ENCODE data around the gene NOP53.
A peak's percentile ranks its signal among the peaks of the same experiment; 100 is the strongest.

The NOP53 gene

DNA sequence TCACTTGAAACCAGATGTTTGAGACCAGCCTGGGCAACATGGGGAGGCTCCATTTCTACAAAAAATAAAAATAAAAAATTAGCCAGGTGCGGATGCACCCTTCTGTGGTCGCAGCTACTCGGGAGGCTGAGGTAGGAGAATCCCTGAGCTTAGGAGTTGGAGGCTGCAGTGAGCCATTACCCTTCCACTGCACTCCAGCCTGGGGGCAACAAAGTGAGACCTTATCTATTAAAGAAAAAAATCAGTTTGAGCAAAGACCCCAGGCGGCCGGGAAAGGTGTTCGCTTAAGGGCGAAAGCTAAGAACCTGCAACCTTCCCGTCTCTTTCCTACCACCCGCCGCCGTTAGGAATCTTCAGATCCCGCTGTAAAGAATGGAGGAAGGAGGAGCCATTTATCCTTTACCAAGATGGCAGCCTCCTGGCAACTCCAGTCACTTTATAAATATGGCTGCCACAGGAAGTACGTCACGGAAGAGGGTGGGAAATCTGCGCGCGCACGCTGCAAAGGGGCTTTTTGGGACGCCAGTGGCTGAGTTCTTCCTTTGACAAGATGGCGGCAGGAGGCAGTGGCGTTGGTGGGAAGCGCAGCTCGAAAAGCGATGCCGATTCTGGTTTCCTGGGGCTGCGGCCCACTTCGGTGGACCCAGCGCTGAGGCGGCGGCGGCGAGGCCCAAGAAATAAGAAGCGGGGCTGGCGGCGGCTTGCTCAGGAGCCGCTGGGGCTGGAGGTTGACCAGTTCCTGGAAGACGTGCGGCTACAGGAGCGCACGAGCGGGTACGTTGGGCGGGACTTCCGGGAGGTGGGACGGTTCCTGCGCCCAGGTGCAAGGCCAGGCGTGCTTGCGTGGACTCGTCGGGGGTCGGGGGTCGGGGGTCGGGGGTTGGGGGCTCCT lies at the start of gene NOP53:
Gene NOP53, plus strand, starts transcription at position 537 of the 892 bp plus-strand sequence. Its CDS starts 14 bp downstream, at position 551.
- peak within 1 kb of the TSS; percentile 83 for H3K4me3 ChIP-seq (replicated peaks; ENCODE audit: low read depth, low read length)
- TF ChIP-seq, protein P1, sequence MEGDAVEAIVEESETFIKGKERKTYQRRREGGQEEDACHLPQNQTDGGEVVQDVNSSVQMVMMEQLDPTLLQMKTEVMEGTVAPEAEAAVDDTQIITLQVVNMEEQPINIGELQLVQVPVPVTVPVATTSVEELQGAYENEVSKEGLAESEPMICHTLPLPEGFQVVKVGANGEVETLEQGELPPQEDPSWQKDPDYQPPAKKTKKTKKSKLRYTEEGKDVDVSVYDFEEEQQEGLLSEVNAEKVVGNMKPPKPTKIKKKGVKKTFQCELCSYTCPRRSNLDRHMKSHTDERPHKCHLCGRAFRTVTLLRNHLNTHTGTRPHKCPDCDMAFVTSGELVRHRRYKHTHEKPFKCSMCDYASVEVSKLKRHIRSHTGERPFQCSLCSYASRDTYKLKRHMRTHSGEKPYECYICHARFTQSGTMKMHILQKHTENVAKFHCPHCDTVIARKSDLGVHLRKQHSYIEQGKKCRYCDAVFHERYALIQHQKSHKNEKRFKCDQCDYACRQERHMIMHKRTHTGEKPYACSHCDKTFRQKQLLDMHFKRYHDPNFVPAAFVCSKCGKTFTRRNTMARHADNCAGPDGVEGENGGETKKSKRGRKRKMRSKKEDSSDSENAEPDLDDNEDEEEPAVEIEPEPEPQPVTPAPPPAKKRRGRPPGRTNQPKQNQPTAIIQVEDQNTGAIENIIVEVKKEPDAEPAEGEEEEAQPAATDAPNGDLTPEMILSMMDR (IDR thresholded peaks at IDR 0.05; ENCODE audit: low read length, missing control alignments), result no peak
- DNase-seq (ENCODE audit: low read depth), result peak; percentile 98

DNA sequence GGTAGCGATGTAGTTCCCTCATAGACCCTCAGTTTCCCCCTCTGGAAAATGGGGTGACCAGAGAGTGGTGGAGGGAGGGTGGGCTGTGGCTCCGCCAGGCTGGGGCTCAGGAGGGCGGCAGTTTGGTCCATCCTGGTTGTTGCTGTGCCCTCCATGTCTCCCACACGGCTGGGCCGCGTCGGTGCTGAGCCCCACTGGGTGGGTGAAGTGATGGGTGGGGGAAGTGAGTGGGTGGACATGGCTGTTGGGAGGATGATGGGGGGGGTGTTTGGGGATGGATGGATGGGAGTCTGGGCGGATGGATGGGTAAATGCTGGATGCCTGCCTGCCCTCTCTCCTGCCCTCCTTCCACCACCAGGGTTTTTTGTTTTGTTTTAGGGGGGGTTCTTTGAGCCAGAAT lies 48.7 kb upstream of the NOP53 start:
- TF ChIP-seq, protein P1 (IDR thresholded peaks at IDR 0.05; ENCODE audit: low read length, missing control alignments), result no peak

DNA sequence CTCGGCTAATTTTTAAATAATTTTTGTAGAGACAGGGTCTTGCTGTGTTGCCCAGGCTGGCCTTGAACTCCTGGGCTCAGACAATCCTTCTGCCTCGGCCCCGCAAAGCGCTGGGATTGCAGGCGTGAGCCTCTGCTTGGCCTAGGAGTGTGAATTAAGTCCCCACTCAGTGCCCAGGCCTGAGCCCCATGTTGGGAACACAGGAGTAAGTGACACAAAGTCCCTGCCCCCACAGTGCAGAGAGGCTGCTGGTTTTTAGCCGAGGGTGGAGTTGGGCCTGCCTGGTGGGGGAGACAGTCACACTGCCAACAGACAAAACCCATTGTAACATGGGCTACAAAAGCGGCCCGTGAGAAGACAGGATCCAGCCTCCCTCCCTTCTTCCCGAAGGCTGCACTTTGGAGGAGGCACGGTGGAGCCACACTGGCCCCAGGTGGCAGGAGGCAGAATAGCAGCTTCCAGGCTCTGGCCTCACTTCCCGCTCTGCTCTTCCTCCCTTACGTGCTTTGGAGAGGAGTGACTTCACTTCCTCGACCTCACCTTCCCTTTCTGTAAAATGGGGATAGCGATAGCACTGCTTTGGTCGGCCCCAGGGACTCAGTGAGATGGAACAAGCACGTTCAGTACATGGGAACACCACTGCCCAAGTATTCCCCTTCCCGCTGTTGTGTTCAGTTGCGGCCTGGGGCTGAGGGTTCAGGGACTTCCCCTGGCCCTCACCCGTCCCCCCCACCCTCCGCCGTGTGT lies 47.3 kb upstream of the NOP53 start:
- TF ChIP-seq, protein P1 (IDR thresholded peaks at IDR 0.05; ENCODE audit: low read length, missing control alignments), result peak; percentile 100
- no peak overlapping the region for H3K4me3 ChIP-seq (replicated peaks; ENCODE audit: low read depth, low read length)
- DNase-seq (ENCODE audit: low read depth), result peak; percentile 90

More for the DNA sequence above, 48.7 kb upstream of the NOP53 start:
- no peak overlapping the region for H3K4me3 ChIP-seq (replicated peaks; ENCODE audit: low read depth, low read length)
- DNase-seq (ENCODE audit: low read depth), result no peak

DNA sequence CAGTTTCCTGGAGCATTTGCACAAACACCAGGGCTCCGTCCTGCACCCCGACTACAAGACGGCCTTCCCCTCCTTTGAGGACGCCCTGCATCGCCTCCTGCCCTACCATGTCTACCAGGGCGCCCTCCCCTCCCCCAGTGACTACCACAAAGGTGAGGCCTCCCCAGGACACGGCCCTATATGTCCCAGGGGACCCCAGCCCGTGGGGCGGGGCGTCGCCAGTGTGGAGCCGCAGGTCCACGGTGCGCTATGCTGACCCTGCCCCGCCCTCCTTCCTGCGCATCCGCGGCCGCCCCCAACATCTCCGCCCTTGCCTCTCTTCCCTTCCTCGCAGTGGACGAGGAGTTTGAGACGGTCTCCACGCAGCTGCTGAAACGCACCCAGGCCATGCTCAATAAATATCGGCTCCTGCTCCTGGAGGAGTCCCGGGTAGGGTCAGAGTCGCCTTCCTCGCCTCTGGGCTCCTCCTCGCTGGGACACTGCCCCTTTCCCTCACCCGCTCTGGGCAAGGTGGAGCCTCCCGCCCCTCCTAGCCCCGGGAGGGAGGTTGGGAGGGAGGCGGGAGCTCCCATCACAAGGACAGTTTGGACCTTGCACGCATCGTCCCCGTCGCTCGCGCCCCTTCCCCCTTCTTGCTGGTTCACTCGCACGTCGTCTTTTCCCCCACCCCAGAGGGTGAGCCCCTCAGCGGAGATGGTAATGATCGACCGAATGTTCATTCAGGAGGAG lies 46.6 kb upstream of the NOP53 start:
- TF ChIP-seq, protein P1 (IDR thresholded peaks at IDR 0.05; ENCODE audit: low read length, missing control alignments), result no peak
- no peak overlapping the region for H3K4me3 ChIP-seq (replicated peaks; ENCODE audit: low read depth, low read length)
- no peak for DNase-seq (ENCODE audit: low read depth)

DNA sequence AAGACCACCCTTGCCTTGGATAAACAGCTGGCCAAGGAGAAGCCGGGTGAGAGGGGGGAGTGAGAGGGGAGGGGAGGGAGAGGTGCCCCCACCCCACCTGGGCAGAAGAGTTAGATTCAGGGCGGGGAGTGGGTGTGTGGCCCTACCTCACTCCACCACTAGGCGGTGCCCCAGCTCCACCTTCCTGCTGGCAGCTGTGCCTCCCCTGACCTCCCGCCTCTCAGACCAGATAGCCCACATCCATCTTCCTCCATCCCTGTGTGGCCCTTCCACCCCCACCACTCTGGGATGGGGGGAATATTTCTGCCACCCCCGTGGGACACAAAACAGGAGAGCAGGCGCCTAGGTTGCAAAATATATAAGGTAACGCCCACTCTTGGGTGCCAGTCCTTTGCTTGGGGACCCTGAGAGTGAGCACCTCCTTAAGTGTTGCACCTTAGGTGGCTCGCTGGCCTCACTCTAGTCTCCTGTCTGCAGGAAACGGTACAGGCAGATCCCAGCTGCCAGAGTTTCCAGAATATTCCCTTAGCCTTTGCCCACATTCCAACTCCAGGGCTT lies 45.9 kb upstream of the NOP53 start:
- peak; percentile 41 for DNase-seq (ENCODE audit: low read depth)

More for the DNA sequence above, 45.9 kb upstream of the NOP53 start:
- TF ChIP-seq, protein P1 (IDR thresholded peaks at IDR 0.05; ENCODE audit: low read length, missing control alignments), result peak; percentile 76
- no peak overlapping the region for H3K4me3 ChIP-seq (replicated peaks; ENCODE audit: low read depth, low read length)
